ENCODE data around the gene GPBP1L1.
A peak's percentile ranks its signal among the peaks of the same experiment; 100 is the strongest.

The GPBP1L1 gene

GRCh38 chr1:45686015-45686287, 382 bp downstream of the GPBP1L1 start (continued):
- TF ChIP-seq ZNF768 (tag by site-specific recombination; IDR thresholded peaks at IDR 0.05), result no peak
- TF ChIP-seq, protein P1, sequence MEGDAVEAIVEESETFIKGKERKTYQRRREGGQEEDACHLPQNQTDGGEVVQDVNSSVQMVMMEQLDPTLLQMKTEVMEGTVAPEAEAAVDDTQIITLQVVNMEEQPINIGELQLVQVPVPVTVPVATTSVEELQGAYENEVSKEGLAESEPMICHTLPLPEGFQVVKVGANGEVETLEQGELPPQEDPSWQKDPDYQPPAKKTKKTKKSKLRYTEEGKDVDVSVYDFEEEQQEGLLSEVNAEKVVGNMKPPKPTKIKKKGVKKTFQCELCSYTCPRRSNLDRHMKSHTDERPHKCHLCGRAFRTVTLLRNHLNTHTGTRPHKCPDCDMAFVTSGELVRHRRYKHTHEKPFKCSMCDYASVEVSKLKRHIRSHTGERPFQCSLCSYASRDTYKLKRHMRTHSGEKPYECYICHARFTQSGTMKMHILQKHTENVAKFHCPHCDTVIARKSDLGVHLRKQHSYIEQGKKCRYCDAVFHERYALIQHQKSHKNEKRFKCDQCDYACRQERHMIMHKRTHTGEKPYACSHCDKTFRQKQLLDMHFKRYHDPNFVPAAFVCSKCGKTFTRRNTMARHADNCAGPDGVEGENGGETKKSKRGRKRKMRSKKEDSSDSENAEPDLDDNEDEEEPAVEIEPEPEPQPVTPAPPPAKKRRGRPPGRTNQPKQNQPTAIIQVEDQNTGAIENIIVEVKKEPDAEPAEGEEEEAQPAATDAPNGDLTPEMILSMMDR (tag by site-specific recombination; IDR thresholded peaks at IDR 0.05), result 0 out of 2 replicates have a peak, but pooled peaks have one; percentile 10
- TF ChIP-seq ZNF701 (tag by site-specific recombination; IDR thresholded peaks at IDR 0.05), result no peak
- TF ChIP-seq ZNF398 (tag by site-specific recombination; IDR thresholded peaks at IDR 0.05), result no peak
- no peak for TF ChIP-seq ZNF585B (tag by site-specific recombination; IDR thresholded peaks at IDR 0.05)
- TF ChIP-seq ZNF548 (tag by site-specific recombination; IDR thresholded peaks at IDR 0.05), result no peak
- TF ChIP-seq ZNF571 (tag by site-specific recombination; IDR thresholded peaks at IDR 0.05), result no peak
- TF ChIP-seq ZNF24 (tag by site-specific recombination; IDR thresholded peaks at IDR 0.05), result 0 out of 2 replicates have a peak, but pooled peaks have one; percentile 70
- no peak for TF ChIP-seq KLF16 (tag by site-specific recombination; IDR thresholded peaks at IDR 0.05)
- no peak for TF ChIP-seq ZNF132 (tag by site-specific recombination; IDR thresholded peaks at IDR 0.05; ENCODE audit: borderline replicate concordance)
- no peak for TF ChIP-seq ZNF202 (tag by site-specific recombination; IDR thresholded peaks at IDR 0.05; ENCODE audit: borderline replicate concordance)
- TF ChIP-seq PRDM1 (tag by site-specific recombination; IDR thresholded peaks at IDR 0.05), result peak; percentile 20
- TF ChIP-seq ZNF654 (tag by site-specific recombination; IDR thresholded peaks at IDR 0.05; ENCODE audit: low read depth), result no peak
- TF ChIP-seq MZF1 (tag by site-specific recombination; IDR thresholded peaks at IDR 0.05; ENCODE audit: borderline replicate concordance), result no peak
- TF ChIP-seq, protein P2, sequence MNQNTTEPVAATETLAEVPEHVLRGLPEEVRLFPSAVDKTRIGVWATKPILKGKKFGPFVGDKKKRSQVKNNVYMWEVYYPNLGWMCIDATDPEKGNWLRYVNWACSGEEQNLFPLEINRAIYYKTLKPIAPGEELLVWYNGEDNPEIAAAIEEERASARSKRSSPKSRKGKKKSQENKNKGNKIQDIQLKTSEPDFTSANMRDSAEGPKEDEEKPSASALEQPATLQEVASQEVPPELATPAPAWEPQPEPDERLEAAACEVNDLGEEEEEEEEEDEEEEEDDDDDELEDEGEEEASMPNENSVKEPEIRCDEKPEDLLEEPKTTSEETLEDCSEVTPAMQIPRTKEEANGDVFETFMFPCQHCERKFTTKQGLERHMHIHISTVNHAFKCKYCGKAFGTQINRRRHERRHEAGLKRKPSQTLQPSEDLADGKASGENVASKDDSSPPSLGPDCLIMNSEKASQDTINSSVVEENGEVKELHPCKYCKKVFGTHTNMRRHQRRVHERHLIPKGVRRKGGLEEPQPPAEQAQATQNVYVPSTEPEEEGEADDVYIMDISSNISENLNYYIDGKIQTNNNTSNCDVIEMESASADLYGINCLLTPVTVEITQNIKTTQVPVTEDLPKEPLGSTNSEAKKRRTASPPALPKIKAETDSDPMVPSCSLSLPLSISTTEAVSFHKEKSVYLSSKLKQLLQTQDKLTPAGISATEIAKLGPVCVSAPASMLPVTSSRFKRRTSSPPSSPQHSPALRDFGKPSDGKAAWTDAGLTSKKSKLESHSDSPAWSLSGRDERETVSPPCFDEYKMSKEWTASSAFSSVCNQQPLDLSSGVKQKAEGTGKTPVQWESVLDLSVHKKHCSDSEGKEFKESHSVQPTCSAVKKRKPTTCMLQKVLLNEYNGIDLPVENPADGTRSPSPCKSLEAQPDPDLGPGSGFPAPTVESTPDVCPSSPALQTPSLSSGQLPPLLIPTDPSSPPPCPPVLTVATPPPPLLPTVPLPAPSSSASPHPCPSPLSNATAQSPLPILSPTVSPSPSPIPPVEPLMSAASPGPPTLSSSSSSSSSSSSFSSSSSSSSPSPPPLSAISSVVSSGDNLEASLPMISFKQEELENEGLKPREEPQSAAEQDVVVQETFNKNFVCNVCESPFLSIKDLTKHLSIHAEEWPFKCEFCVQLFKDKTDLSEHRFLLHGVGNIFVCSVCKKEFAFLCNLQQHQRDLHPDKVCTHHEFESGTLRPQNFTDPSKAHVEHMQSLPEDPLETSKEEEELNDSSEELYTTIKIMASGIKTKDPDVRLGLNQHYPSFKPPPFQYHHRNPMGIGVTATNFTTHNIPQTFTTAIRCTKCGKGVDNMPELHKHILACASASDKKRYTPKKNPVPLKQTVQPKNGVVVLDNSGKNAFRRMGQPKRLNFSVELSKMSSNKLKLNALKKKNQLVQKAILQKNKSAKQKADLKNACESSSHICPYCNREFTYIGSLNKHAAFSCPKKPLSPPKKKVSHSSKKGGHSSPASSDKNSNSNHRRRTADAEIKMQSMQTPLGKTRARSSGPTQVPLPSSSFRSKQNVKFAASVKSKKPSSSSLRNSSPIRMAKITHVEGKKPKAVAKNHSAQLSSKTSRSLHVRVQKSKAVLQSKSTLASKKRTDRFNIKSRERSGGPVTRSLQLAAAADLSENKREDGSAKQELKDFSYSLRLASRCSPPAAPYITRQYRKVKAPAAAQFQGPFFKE (tag by site-specific recombination; IDR thresholded peaks at IDR 0.05; ENCODE audit: borderline replicate concordance), result no peak
- no peak for TF ChIP-seq ZNF266 (tag by site-specific recombination; IDR thresholded peaks at IDR 0.05; ENCODE audit: low read depth)
- TF ChIP-seq ZNF558 (tag by site-specific recombination; IDR thresholded peaks at IDR 0.05), result no peak
- no peak for TF ChIP-seq ZNF560 (tag by site-specific recombination; IDR thresholded peaks at IDR 0.05; ENCODE audit: borderline replicate concordance)
- no peak for TF ChIP-seq BCL6B (tag by site-specific recombination; IDR thresholded peaks at IDR 0.05)
- no peak for TF ChIP-seq ZNF677 (tag by site-specific recombination; IDR thresholded peaks at IDR 0.05)
- TF ChIP-seq ZBTB7A (tag by site-specific recombination; IDR thresholded peaks at IDR 0.05; ENCODE audit: low read depth), result no peak
- TF ChIP-seq BCL11A (tag by site-specific recombination; IDR thresholded peaks at IDR 0.05; ENCODE audit: low read depth), result 0 out of 2 replicates have a peak, but pooled peaks have one; percentile 16
- TF ChIP-seq IKZF3 (tag by site-specific recombination; IDR thresholded peaks at IDR 0.05), result no peak
- TF ChIP-seq ZIC2 (tag by site-specific recombination; IDR thresholded peaks at IDR 0.05), result no peak
- TF ChIP-seq ZNF302 (tag by site-specific recombination; IDR thresholded peaks at IDR 0.05; ENCODE audit: low read depth), result no peak
- peak; percentile 81 for TF ChIP-seq ZEB2 (tag by site-specific recombination; IDR thresholded peaks at IDR 0.05)
- peak; percentile 66 for TF ChIP-seq ZBTB17 (tag by site-specific recombination; IDR thresholded peaks at IDR 0.05)
- no peak for TF ChIP-seq ZNF274 (IDR thresholded peaks at IDR 0.05; ENCODE audit: low read length)
- no peak for TF ChIP-seq ZNF274 (tag by site-specific recombination; IDR thresholded peaks at IDR 0.05; ENCODE audit: borderline replicate concordance)
- TF ChIP-seq KLF10 (tag by site-specific recombination; IDR thresholded peaks at IDR 0.05), result no peak
- TF ChIP-seq ZNF76 (tag by site-specific recombination; IDR thresholded peaks at IDR 0.05; ENCODE audit: borderline replicate concordance, low read depth), result no peak
- 0 out of 2 replicates have a peak, but pooled peaks have one; percentile 10 for TF ChIP-seq ZNF394 (tag by site-specific recombination; IDR thresholded peaks at IDR 0.05; ENCODE audit: borderline replicate concordance)
- no peak for TF ChIP-seq GFI1B (tag by site-specific recombination; IDR thresholded peaks at IDR 0.05)

Data from HEK293 (cell line).